ENCODE measurements around the gene EFCAB6.

- TF ChIP-seq CTCF (conservative IDR thresholded peaks at IDR 0.05; ENCODE audit: low read length) = no peak
- no peak for TF ChIP-seq EZH2phosphoT487 (IDR thresholded peaks at IDR 0.05; ENCODE audit: borderline replicate concordance)
Measured at GRCh38 chr22:43505423-43505822, 306.7 kb downstream of the EFCAB6 start.
